ENCODE results near the gene CTNND2.

DNA sequence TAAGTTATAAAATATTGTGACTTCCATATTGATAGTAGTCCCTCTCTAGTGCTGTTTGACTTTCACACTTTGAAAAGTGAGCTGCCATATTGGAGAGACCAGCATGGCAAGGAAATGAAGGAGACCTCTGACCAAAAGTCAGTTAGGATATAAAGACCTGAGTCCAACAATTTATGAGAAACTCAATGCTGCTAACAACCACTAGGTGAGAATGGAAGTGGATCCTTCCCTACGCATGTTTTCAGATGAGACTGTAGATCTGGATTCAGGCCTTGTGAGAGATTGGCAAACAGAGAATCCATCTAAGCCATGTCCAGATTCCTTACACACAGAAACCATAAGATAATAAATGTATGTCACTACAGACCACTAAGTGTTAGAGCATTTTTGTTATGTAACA is 81.6 kb downstream of the CTNND2 start:
- TF ChIP-seq, protein P1, sequence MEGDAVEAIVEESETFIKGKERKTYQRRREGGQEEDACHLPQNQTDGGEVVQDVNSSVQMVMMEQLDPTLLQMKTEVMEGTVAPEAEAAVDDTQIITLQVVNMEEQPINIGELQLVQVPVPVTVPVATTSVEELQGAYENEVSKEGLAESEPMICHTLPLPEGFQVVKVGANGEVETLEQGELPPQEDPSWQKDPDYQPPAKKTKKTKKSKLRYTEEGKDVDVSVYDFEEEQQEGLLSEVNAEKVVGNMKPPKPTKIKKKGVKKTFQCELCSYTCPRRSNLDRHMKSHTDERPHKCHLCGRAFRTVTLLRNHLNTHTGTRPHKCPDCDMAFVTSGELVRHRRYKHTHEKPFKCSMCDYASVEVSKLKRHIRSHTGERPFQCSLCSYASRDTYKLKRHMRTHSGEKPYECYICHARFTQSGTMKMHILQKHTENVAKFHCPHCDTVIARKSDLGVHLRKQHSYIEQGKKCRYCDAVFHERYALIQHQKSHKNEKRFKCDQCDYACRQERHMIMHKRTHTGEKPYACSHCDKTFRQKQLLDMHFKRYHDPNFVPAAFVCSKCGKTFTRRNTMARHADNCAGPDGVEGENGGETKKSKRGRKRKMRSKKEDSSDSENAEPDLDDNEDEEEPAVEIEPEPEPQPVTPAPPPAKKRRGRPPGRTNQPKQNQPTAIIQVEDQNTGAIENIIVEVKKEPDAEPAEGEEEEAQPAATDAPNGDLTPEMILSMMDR (IDR thresholded peaks at IDR 0.05), result no peak
- no peak for TF ChIP-seq POLR2AphosphoS5 (IDR thresholded peaks at IDR 0.05)

All from esophagus muscularis mucosa (tissue), 3 donors.